Vagina (tissue), 2 donors: ENCODE data around the gene ACR. TPM values are rescaled to one million over a fixed set of nuclear protein-coding genes. Genes with fewer than 3 reads are reported as not detected.

Experiments used
- DNase-seq, 2 donors: peaks; one replicate each; pipeline ENCODE4 v3.0.0-alpha.2; 2017; ENCODE audit errors: extremely low spot score in 2 of 2
- H3K27ac ChIP-seq: fragments of 200-600 bp; sonication (generic); one replicate; pipeline ENCODE4 v1.5.1; 2019
- H3K27me3 ChIP-seq: fragments of 200-600 bp; sonication (generic); one replicate; pipeline ENCODE4 v1.5.1; 2019
- H3K36me3 ChIP-seq, 2 donors: fragments of 200-600 bp; sonication (generic); one replicate each; pipeline ENCODE4 v1.5.1; 2017 to 2019
- H3K4me1 ChIP-seq: fragments of 200-600 bp; sonication (generic); one replicate; pipeline ENCODE4 v1.5.1; 2019
- H3K4me3 ChIP-seq, 2 donors: fragments of 200-600 bp; sonication (generic); 1 replicate in 1 of 2; 2 replicates in 1 of 2; pipeline ENCODE4 v1.5.1; 2016 to 2019
- H3K9me3 ChIP-seq: fragments of 200-600 bp; sonication (generic); one replicate; pipeline ENCODE4 v1.5.1; 2019
- POLR2A ChIP-seq, 2 donors: fragments of 450-650 bp; IDR thresholded peaks; one replicate each; pipeline ENCODE4 v1.6.1; 2017; ENCODE audit warnings: antibody characterized with exemption in 2 of 2, mild to moderate bottlenecking in 2 of 2, moderate library complexity in 2 of 2
- POLR2AphosphoS5 ChIP-seq, 2 donors: sonication (generic); formaldehyde crosslinking; IDR thresholded peaks; one replicate each; pipeline ENCODE4 v1.9.0; 2017; ENCODE audit warnings: antibody characterized with exemption in 2 of 2, mild to moderate bottlenecking in 2 of 2, low read depth in 1 of 2; ENCODE audit not compliant: insufficient read depth in 1 of 2
- intact Hi-C: fragments of 100-400 bp; cut with DNase I; formaldehyde crosslinking; loops from one replicate; pipeline ENCODE4 v1.15.1; 2023
- total RNA-seq: library from RNA; depleted of rRNA; stranded (reverse); fragments of >200 nt; gene quantifications from one replicate; pipeline ENCODE4 v1.2.3, GENCODE V29; 2016
- TF ChIP-seq, protein P1 (sequence below), 3 experiments: fragments of 450-650 bp in 2 of 3; fragments of 200-600 bp in 1 of 3; sonication (generic) in 1 of 3; IDR thresholded peaks; one replicate each; pipeline ENCODE4 v1.5.1; 2017 to 2019; ENCODE audit warnings: antibody characterized with exemption in 3 of 3, mild to moderate bottlenecking in 2 of 3, moderate library complexity in 2 of 3

ACR gene
- total RNA-seq, 1 donor from 2014 or later = not detected

DNA sequence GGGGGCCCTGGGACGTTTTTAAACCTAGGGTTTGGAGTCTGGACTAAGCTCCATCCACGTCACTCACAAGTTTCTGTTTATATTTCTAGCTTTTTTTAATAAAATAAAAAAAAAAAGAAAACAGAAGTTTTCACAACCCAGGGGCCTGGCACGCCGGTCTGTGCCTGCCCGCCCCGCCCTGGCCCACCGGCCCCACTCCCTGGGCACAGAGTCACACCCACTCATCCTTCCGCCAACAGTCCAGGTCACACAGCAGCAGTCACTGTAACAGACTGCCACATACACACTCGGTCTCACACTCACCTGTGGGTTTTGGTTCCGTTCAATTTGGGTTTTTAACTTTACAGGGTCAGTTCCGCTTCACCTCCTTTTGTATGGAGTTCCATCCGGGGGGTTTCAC lies 5.3 kb upstream of the ACR start:
- no peak overlapping the region for H3K4me3 ChIP-seq
- no peaks in the 10 kb centered on the region for H3K36me3 ChIP-seq
- peaks cover 14% of the 10 kb centered on the region for H3K4me1 ChIP-seq
- no peak overlapping the region for H3K27ac ChIP-seq
- no peak for TF ChIP-seq POLR2AphosphoS5 (IDR thresholded peaks at IDR 0.05; ENCODE audit: insufficient read depth in 1 of 2, low read depth in 1 of 2)
- TF ChIP-seq, protein P1, sequence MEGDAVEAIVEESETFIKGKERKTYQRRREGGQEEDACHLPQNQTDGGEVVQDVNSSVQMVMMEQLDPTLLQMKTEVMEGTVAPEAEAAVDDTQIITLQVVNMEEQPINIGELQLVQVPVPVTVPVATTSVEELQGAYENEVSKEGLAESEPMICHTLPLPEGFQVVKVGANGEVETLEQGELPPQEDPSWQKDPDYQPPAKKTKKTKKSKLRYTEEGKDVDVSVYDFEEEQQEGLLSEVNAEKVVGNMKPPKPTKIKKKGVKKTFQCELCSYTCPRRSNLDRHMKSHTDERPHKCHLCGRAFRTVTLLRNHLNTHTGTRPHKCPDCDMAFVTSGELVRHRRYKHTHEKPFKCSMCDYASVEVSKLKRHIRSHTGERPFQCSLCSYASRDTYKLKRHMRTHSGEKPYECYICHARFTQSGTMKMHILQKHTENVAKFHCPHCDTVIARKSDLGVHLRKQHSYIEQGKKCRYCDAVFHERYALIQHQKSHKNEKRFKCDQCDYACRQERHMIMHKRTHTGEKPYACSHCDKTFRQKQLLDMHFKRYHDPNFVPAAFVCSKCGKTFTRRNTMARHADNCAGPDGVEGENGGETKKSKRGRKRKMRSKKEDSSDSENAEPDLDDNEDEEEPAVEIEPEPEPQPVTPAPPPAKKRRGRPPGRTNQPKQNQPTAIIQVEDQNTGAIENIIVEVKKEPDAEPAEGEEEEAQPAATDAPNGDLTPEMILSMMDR (IDR thresholded peaks at IDR 0.05) = no peak
- no peak for TF ChIP-seq POLR2A (IDR thresholded peaks at IDR 0.05)
- DNase-seq = no peak
- intact Hi-C loops = no loop called here
- H3K9me3 ChIP-seq = no peaks in the 10 kb centered on the region
- H3K27me3 ChIP-seq = no peaks in the 10 kb centered on the region

DNA sequence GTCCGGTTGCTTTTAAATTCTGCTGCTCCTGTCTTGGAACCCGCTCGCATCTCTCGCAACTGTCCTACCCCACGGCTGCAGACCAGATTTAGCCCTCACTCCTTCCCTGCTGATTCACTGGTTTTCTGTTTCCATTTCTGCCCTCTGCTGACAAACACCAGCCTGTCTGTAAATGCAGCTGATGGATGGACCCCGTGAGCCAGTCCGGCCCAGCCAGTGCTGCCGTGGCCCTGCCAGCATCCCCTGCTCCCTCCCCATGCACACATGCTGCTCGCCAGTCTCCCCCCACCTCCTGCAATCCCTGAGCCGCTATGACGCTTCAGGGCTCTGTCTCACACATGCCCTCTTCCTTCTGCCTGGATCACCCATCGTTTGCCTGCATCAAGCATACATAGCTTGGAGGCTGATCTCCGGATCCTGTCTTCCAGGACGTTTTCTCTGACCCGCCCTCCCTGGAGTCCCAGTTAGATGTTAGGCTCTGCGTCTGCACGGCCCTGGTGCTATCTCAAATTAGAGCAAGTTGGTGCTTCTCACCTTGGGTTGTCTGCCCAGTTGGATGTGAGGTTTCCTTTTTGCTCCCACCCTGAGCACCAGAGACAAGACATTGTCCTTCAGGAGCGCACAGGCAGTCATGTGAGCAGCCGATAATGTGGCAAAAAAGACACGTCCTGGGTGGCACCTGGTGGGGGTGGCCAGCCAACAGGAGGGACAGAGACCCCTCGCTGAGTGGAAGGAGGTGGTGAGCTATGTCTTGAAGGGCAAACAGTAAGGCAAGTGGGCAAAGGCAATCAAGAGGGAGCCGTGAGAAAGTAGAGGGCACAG lies 4.3 kb upstream of the ACR start:
- H3K4me3 ChIP-seq = no peak overlapping the region
- TF ChIP-seq POLR2AphosphoS5 (IDR thresholded peaks at IDR 0.05; ENCODE audit: insufficient read depth in 1 of 2, low read depth in 1 of 2) (no peak), POLR2A (IDR thresholded peaks at IDR 0.05) (no peak)
- TF ChIP-seq, protein P1 (IDR thresholded peaks at IDR 0.05) = no peak
- H3K36me3 ChIP-seq = no peaks in the 10 kb centered on the region
- no peak overlapping the region for H3K27ac ChIP-seq
- peaks cover 14% of the 10 kb centered on the region for H3K4me1 ChIP-seq
- H3K9me3 ChIP-seq = no peaks in the 10 kb centered on the region
- intact Hi-C loops = no loop called here
- no peak for DNase-seq
- H3K27me3 ChIP-seq = no peaks in the 10 kb centered on the region

DNA sequence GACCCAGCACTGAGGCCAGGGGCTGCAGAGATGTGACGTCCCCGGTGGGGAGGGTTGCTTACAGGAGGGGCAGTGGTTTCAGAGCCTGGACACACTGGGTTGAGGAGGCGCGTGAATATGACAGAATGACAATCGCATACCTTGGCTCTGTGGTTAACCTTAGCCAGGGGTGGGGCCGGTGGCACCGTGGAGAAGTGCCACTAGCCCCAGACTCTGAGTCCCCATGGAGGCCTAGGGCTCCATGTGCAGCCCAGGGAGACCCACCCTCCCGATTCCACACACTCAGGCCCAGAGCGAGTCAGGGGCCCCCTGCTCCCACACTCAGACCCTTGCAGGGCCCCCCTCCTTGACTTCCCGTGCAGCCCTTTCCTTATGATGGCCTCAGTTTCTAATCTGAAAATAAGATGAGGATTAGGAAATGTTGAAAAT lies 3.6 kb upstream of the ACR start:
- Histone ChIP-seq H3K27me3 (no peaks in the 10 kb centered on the region), H3K27ac (no peak overlapping the region), H3K4me3 (no peak overlapping the region), H3K9me3 (no peaks in the 10 kb centered on the region), H3K36me3 (no peaks in the 10 kb centered on the region), H3K4me1 (peaks cover 14% of the 10 kb centered on the region)
- TF ChIP-seq, protein P1 (IDR thresholded peaks at IDR 0.05) = no peak
- no peak for TF ChIP-seq POLR2A (IDR thresholded peaks at IDR 0.05)
- TF ChIP-seq POLR2AphosphoS5 (IDR thresholded peaks at IDR 0.05; ENCODE audit: insufficient read depth in 1 of 2, low read depth in 1 of 2) = no peak
- intact Hi-C loops = no loop called here
- no peak for DNase-seq

DNA sequence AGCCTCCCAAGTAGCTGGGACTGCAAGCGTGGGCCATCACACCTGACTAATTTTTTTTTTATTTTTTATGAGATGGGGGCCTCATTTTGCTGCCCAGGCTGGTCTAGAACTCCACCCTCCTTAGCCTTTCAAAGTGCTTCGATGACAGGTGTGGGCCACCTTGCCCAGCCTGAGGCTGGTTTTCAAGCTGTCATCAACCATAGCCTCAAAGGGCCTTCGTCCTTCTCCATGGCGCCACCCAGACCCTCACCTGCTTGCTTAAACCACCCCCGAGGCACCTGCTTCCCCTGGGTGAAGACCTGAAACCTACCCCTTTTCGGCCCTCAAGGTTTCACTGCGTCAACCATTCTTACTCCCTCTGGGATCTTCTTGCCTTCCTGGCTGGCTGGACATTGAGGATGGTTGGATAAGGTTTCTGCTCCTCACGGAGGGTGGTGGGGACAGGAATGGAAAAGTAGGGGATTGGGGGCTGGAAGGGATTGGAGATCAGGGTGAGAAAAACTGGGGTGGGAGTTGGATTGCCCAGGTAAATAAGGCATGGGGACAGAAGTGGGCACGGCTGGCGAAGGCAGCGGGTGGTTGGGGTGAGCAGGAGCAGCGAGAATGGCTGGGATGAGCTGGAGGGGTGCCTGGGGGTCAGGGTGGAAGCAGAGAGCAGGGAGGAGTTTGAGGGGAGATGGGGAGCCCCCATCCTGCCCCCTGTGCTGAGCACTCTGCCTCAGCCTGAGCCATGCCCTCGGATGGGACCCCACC lies 2.8 kb upstream of the ACR start:
- Histone ChIP-seq H3K4me1 (peaks cover 14% of the 10 kb centered on the region), H3K27ac (no peak overlapping the region), H3K4me3 (no peak overlapping the region), H3K9me3 (no peaks in the 10 kb centered on the region), H3K27me3 (no peaks in the 10 kb centered on the region), H3K36me3 (no peaks in the 10 kb centered on the region)
- no peak for DNase-seq
- intact Hi-C loops = no loop called here
- TF ChIP-seq, protein P1 (IDR thresholded peaks at IDR 0.05) = no peak
- TF ChIP-seq POLR2A (IDR thresholded peaks at IDR 0.05) = no peak
- no peak for TF ChIP-seq POLR2AphosphoS5 (IDR thresholded peaks at IDR 0.05; ENCODE audit: insufficient read depth in 1 of 2, low read depth in 1 of 2)

DNA sequence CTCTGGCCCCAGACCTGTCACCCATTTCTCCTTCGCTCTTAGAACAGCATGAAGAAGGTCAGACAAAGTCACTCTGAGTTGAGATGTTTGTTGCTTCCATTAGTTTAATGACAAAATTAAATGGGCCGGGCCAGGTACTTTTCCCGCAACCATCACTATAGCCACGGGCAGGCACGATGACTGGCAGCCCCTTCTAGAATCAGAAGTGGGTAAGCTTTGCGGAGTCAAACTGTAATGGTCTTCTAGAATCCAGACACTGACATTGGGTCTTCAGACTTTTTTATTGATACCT lies 2.3 kb upstream of the ACR start:
- no peak overlapping the region for H3K27ac ChIP-seq
- H3K4me3 ChIP-seq = no peak overlapping the region
- H3K27me3 ChIP-seq = no peaks in the 10 kb centered on the region
- H3K36me3 ChIP-seq = no peaks in the 10 kb centered on the region
- DNase-seq = no peak
- H3K4me1 ChIP-seq = peaks cover 14% of the 10 kb centered on the region
- intact Hi-C loops = no loop called here
- H3K9me3 ChIP-seq = no peaks in the 10 kb centered on the region
- TF ChIP-seq POLR2A (IDR thresholded peaks at IDR 0.05) = no peak
- TF ChIP-seq, protein P1 (IDR thresholded peaks at IDR 0.05) = no peak
- TF ChIP-seq POLR2AphosphoS5 (IDR thresholded peaks at IDR 0.05; ENCODE audit: insufficient read depth in 1 of 2, low read depth in 1 of 2) = no peak
